ENCODE data around the gene CCDC47. TPM values are rescaled to one million over a fixed set of nuclear protein-coding genes. Genes with fewer than 3 reads are reported as not detected.
A peak's percentile ranks its signal among the peaks of the same experiment; 100 is the strongest.

The CCDC47 gene, protein sequence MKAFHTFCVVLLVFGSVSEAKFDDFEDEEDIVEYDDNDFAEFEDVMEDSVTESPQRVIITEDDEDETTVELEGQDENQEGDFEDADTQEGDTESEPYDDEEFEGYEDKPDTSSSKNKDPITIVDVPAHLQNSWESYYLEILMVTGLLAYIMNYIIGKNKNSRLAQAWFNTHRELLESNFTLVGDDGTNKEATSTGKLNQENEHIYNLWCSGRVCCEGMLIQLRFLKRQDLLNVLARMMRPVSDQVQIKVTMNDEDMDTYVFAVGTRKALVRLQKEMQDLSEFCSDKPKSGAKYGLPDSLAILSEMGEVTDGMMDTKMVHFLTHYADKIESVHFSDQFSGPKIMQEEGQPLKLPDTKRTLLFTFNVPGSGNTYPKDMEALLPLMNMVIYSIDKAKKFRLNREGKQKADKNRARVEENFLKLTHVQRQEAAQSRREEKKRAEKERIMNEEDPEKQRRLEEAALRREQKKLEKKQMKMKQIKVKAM
- 10 to 100 TPM; 62.7 to 65.8 TPM for total RNA-seq
- polyA plus RNA-seq = 10 to 100 TPM; 27.9 to 35.2 TPM
- long read RNA-seq, donor 1, transcript CCDC47-204 (12 exons, 1,719 nt) = minor isoform, 29 of 200 reads
- long read RNA-seq, donor 1, transcript CCDC47-201 (13 exons, 3,466 nt) = major isoform, 131 of 200 reads
- long read RNA-seq, donor 1, partial matches to known transcripts = 30 of 200 reads
- long read RNA-seq, donor 1, other reads (novel, unspliced or antisense) = 8 of 200 reads
- long read RNA-seq, donor 2, transcript CCDC47-201 (13 exons, 3,466 nt) = major isoform, 21 of 26 reads
- long read RNA-seq, donor 2, partial matches to known transcripts = 3 of 26 reads
- long read RNA-seq, donor 2, other reads (novel, unspliced or antisense) = 0 of 26 reads

DNA sequence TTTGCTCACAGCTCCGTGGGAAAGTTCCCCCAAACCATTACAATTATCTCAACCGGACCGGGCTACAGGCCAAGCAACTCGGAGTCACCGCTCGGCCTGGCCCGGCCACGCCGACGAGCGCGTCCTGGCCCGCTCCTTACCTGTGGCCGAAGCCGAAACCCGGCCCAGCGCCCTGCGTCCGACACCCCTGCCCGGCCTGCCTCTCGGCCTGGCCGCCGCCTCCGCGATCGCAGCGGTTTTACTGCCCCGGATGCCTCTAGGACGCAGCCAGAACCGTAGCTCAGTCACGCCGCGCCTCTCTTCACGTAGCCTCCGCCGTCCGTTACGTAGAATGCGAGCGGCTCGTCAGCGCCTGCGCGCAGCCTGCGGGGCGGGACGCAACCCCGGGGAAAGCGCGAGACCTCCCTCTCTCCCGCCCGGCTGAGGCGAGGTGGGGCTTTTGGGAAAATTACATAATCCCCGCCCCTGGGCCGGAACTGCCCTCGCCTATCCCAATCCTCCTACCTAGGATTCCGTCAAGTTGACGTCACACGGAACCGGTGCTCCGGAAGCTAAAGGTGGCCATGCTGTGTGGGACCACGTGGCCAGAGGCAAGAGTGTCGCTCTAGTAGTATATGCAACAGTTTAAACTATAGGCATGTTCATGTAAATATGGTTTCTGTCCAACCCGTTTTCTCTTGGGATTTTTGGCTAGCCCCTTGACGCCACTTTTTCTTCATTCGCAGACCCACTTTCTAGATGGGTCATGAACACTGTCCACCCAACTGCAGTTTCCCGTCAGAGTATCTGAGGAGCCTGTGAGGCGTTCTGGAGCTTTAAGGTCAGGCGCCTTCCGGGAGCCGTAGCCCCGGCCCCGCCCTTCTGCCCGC lies at the start of gene CCDC47:
TSS of gene CCDC47 (minus strand) at position 326 of the 869 bp plus-strand sequence. CDS start 7,422 bp downstream, outside the sequence.
- 0% methylated on average over 74 of the region's 74 CpGs for WGBS, 2 donors
- no peaks in the 10 kb centered on the region for H3K27me3 ChIP-seq (ENCODE audit: control insufficient read depth in 1 of 2, insufficient read depth in 2 of 2, low read length in 1 of 2)
- DNase-seq (peak; percentile 98 to 99), ATAC-seq (ENCODE audit: low FRiP score) (peak; percentile 99)
- intact Hi-C loops (cut with DNase I) = loop anchor here in 1 of 2 donors (2.0 to 5.0 kb wide), 3 partner anchors 31 to 69 kb away; partner anchors contain the start of genes FTSJ3, PSMC5 and SMARCD2
- H3K9me3 ChIP-seq (ENCODE audit: control insufficient read depth, low read length) = no peaks in the 10 kb centered on the region
- H3K27ac ChIP-seq (ENCODE audit: low read depth in 1 of 2, low read length in 2 of 2) = peak within 1 kb of the TSS; percentile 81 to 93
- no peaks in the 10 kb centered on the region for H3K36me3 ChIP-seq (ENCODE audit: control insufficient read depth in 1 of 2, insufficient read depth in 2 of 2, low read length in 1 of 2)
- H3K4me1 ChIP-seq (ENCODE audit: control insufficient read depth in 1 of 2, insufficient read depth in 2 of 2, low read length in 2 of 2) = peaks cover 0 to 3% of the 10 kb centered on the region in 2 donors
- peak within 1 kb of the TSS; percentile 64 to 71 for H3K4me3 ChIP-seq (ENCODE audit: low read length in 2 of 2)

GRCh38 chr17:63822537-63822936 lies 49.1 kb upstream of the CCDC47 start:
- H3K9me3 ChIP-seq (ENCODE audit: control insufficient read depth, low read length) = no peaks in the 10 kb centered on the region
- H3K36me3 ChIP-seq (ENCODE audit: control insufficient read depth in 1 of 2, insufficient read depth in 2 of 2, low read length in 1 of 2) = peaks cover 4 to 28% of the 10 kb centered on the region in 2 donors
- no peak for ATAC-seq (ENCODE audit: low FRiP score)
- no peaks in the 10 kb centered on the region for H3K27me3 ChIP-seq (ENCODE audit: control insufficient read depth in 1 of 2, insufficient read depth in 2 of 2, low read length in 1 of 2)
- no peak overlapping the region for H3K4me3 ChIP-seq (ENCODE audit: low read length in 2 of 2)
- intact Hi-C loops (cut with DNase I) = no loop called here
- no peak overlapping the region for H3K27ac ChIP-seq (ENCODE audit: low read depth in 1 of 2, low read length in 2 of 2)
- H3K4me1 ChIP-seq (ENCODE audit: control insufficient read depth in 1 of 2, insufficient read depth in 2 of 2, low read length in 2 of 2) = no peaks in the 10 kb centered on the region
- DNase-seq = no peak

DNA sequence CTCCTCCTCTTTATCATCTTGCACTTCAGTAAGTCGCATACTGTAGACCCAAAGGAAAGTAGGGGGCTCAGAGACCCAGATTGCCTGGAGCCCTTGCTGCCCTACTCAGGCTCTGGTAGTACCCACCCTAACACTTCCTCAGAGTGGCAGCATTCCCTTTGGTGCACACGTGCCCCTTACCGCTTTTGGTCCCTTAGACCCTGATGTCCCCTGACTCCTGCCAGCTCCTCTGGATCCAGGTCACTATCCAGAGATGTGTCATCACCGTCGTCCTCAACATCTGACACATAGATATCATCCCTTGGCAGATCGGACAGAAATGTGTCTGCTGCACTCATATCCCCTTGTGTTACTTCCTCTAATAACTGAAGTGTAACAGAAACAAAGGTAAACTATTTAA lies 48.4 kb upstream of the CCDC47 start:
- peaks cover 7 to 28% of the 10 kb centered on the region in 2 donors for H3K36me3 ChIP-seq (ENCODE audit: control insufficient read depth in 1 of 2, insufficient read depth in 2 of 2, low read length in 1 of 2)
- intact Hi-C loops (cut with DNase I) = no loop called here
- DNase-seq = peak in 1 of 2 donors; percentile 44
- no peak for ATAC-seq (ENCODE audit: low FRiP score)
- H3K27ac ChIP-seq (ENCODE audit: low read depth in 1 of 2, low read length in 2 of 2) = no peak overlapping the region
- H3K4me1 ChIP-seq (ENCODE audit: control insufficient read depth in 1 of 2, insufficient read depth in 2 of 2, low read length in 2 of 2) = no peaks in the 10 kb centered on the region
- no peaks in the 10 kb centered on the region for H3K27me3 ChIP-seq (ENCODE audit: control insufficient read depth in 1 of 2, insufficient read depth in 2 of 2, low read length in 1 of 2)
- no peak overlapping the region for H3K4me3 ChIP-seq (ENCODE audit: low read length in 2 of 2)
- 77 to 79% methylated on average over 6 of the region's 6 CpGs for WGBS, 2 donors
- H3K9me3 ChIP-seq (ENCODE audit: control insufficient read depth, low read length) = no peaks in the 10 kb centered on the region

DNA sequence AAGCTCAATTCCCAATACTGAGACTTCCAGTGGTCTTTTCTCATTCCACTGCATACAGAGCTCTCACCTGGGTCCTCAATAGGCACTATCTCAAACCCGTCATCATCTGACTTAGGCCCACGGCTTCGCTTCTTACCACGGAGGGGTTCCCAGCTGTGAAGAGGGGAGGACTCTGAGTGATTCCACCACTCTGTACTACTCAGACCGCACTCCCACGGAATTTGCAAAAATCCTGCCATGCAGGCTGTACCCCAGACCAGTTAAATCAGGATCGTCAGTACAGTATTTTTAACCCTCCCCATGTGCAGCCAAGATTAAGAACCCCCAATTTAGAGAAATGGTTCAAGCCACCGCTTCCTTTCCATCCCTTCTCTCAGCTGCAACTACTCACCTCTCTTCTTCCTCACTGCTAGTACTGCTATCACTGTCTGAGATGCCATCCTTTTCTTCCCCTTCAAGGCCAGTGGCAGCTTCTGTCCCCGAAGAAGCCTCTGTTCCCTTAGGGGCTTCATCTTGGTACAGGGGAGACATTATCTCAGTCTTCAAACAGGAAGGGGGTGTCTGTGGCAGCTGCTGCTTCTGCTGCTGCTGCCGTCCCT lies 47.7 kb upstream of the CCDC47 start:
- H3K4me1 ChIP-seq (ENCODE audit: control insufficient read depth in 1 of 2, insufficient read depth in 2 of 2, low read length in 2 of 2) = no peaks in the 10 kb centered on the region
- no peaks in the 10 kb centered on the region for H3K9me3 ChIP-seq (ENCODE audit: control insufficient read depth, low read length)
- 82 to 84% methylated on average over 10 of the region's 10 CpGs for WGBS, 2 donors
- intact Hi-C loops (cut with DNase I) = no loop called here
- no peak overlapping the region for H3K4me3 ChIP-seq (ENCODE audit: low read length in 2 of 2)
- H3K27ac ChIP-seq (ENCODE audit: low read depth in 1 of 2, low read length in 2 of 2) = no peak overlapping the region
- no peaks in the 10 kb centered on the region for H3K27me3 ChIP-seq (ENCODE audit: control insufficient read depth in 1 of 2, insufficient read depth in 2 of 2, low read length in 1 of 2)
- DNase-seq (peak in 1 of 2 donors; percentile 42), ATAC-seq (ENCODE audit: low FRiP score) (no peak)
- H3K36me3 ChIP-seq (ENCODE audit: control insufficient read depth in 1 of 2, insufficient read depth in 2 of 2, low read length in 1 of 2) = peaks cover 11 to 28% of the 10 kb centered on the region in 2 donors

DNA sequence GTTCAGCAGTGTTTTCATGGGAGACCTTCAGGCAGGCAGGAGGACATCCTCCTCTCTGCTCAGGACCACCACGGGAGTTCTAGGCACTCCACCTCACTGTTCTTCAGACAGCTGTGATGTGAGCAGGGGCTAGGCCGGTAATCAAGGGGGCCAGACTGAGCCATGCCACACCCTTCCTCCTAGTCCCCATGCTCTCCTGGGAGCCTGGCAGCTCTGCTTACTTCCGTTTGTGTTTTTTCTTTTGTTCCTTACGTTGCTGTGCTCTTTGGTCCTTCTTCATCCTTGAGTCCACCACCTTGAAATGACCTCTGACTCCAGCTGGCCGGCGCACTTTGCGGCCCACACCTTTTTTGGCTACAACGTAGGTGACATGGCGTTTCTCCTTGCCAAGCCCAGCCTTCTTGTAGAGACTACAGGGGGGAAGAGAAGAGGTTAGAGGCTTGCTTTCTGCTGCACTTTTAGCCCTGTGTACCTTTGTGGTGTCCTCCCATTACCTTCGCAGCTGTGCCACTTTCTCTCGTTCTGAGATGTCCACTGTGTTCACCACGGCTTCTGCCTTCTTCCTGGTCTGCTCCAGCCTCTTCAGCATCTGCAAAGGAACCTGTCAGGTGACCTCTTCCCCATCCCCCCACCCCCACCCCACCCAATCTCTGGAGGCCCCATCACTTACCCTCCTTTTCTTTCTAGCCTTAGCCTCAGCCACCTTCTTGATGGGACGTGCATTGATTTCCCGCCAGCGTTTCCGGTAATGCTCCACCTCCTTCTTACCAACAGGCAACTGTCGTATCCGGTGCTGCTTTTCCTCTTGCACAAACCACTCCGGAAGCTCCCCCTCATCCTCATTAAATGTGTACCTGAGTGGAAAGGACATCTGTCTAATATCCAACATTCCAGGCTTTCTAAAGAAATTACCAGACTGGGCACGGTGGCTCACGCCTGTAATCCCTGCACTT lies 46.5 kb upstream of the CCDC47 start:
- Histone ChIP-seq H3K27me3 (ENCODE audit: control insufficient read depth in 1 of 2, insufficient read depth in 2 of 2, low read length in 1 of 2) (no peaks in the 10 kb centered on the region), H3K36me3 (ENCODE audit: control insufficient read depth in 1 of 2, insufficient read depth in 2 of 2, low read length in 1 of 2) (peaks cover 11 to 31% of the 10 kb centered on the region in 2 donors), H3K9me3 (ENCODE audit: control insufficient read depth, low read length) (no peaks in the 10 kb centered on the region), H3K27ac (ENCODE audit: low read depth in 1 of 2, low read length in 2 of 2) (no peak overlapping the region), H3K4me3 (ENCODE audit: low read length in 2 of 2) (no peak overlapping the region), H3K4me1 (ENCODE audit: control insufficient read depth in 1 of 2, insufficient read depth in 2 of 2, low read length in 2 of 2) (no peaks in the 10 kb centered on the region)
- DNase-seq (peak in 1 of 2 donors; percentile 27), ATAC-seq (ENCODE audit: low FRiP score) (no peak)
- intact Hi-C loops (cut with DNase I) = no loop called here
- 74 to 77% methylated on average over 21 of the region's 21 CpGs for WGBS, 2 donors

DNA sequence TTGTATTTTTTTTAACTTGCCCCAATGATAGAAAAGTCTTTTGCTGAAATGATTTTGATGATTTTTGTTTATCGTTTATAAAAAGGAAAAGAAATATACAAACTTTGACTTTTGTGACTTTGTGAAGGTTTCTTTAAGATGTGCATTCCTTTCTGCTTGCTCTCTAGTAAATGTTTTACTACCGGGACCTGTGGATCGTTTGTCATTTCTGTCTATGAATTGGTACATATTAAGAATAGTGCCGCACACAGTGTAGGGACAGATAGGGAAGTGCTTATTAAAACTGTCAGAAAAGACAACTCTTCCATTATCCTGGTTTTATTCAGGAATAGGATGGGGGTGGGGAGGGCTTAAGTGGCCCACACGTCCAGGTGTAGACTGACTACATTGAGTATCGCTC lies 45.7 kb upstream of the CCDC47 start:
- WGBS, 2 donors = 53 to 63% methylated on average over 6 of the region's 6 CpGs
- Histone ChIP-seq H3K27ac (ENCODE audit: low read depth in 1 of 2, low read length in 2 of 2) (no peak overlapping the region), H3K4me3 (ENCODE audit: low read length in 2 of 2) (no peak overlapping the region), H3K36me3 (ENCODE audit: control insufficient read depth in 1 of 2, insufficient read depth in 2 of 2, low read length in 1 of 2) (peaks cover 11 to 26% of the 10 kb centered on the region in 2 donors), H3K9me3 (ENCODE audit: control insufficient read depth, low read length) (no peaks in the 10 kb centered on the region), H3K4me1 (ENCODE audit: control insufficient read depth in 1 of 2, insufficient read depth in 2 of 2, low read length in 2 of 2) (no peaks in the 10 kb centered on the region), H3K27me3 (ENCODE audit: control insufficient read depth in 1 of 2, insufficient read depth in 2 of 2, low read length in 1 of 2) (no peaks in the 10 kb centered on the region)
- no peak for ATAC-seq (ENCODE audit: low FRiP score)
- DNase-seq = no peak
- intact Hi-C loops (cut with DNase I) = no loop called here

DNA sequence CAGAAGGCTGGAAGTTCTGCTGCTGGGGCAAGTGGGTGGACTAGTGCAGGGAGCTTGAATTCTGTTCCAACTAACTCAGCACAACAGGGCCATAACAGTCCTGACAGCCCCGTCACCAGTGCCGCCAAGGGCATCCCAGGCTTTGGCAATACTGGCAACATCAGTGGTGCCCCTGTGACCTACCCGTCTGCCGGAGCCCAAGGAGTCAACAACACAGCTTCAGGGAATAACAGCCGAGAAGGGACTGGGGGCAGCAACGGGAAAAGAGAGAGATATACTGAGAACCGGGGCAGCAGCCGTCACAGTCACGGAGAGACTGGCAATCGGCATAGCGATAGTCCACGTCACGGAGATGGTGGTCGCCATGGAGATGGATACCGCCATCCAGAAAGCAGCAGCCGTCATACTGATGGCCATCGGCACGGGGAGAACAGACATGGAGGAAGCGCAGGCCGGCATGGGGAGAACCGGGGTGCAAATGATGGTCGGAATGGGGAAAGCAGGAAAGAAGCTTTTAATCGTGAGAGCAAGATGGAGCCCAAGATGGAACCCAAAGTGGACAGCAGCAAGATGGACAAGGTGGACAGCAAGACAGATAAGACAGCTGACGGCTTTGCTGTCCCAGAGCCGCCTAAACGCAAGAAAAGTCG lies 44.5 kb upstream of the CCDC47 start:
- H3K9me3 ChIP-seq (ENCODE audit: control insufficient read depth, low read length) = no peaks in the 10 kb centered on the region
- H3K27me3 ChIP-seq (ENCODE audit: control insufficient read depth in 1 of 2, insufficient read depth in 2 of 2, low read length in 1 of 2) = no peaks in the 10 kb centered on the region
- H3K4me3 ChIP-seq (ENCODE audit: low read length in 2 of 2) = no peak overlapping the region
- DNase-seq = peak in 1 of 2 donors; percentile 69
- no peak overlapping the region for H3K27ac ChIP-seq (ENCODE audit: low read depth in 1 of 2, low read length in 2 of 2)
- peaks cover 11 to 27% of the 10 kb centered on the region in 2 donors for H3K36me3 ChIP-seq (ENCODE audit: control insufficient read depth in 1 of 2, insufficient read depth in 2 of 2, low read length in 1 of 2)
- ATAC-seq (ENCODE audit: low FRiP score) = no peak
- intact Hi-C loops (cut with DNase I) = no loop called here
- 93 to 94% methylated on average over 27 of the region's 27 CpGs for WGBS, 2 donors
- H3K4me1 ChIP-seq (ENCODE audit: control insufficient read depth in 1 of 2, insufficient read depth in 2 of 2, low read length in 2 of 2) = no peaks in the 10 kb centered on the region
